Stimulated activated effector memory CD8-positive, alpha-beta T cell treated with anti-CD3 and anti-CD28 coated beads, Interleukin-12 subunit alpha, Interleukin-12 subunit beta, amount 100 ng/mL, for 72 hours (primary cell): ENCODE data around the gene CRTC1.
A peak's percentile ranks its signal among the peaks of the same experiment; 100 is the strongest.

ENCODE experiments used
- ATAC-seq: fragments of 150-1000 bp; cut with Tn5 transposase; 2 replicates; pipeline ENCODE4 v1.10.0; 2021
- DNase-seq, 2 donors: peaks; one replicate each; pipeline ENCODE4 v3.0.0; 2021 to 2022; ENCODE audit warnings: low spot score in 2 of 2
- H3K27ac Mint-ChIP-seq: one replicate; pipeline ENCODE4 v1.8.0; 2022; ENCODE audit warnings: mild to moderate bottlenecking, mixed read lengths
- H3K36me3 Mint-ChIP-seq: one replicate; pipeline ENCODE4 v1.8.0; 2022; ENCODE audit warnings: mild to moderate bottlenecking, mixed read lengths
- H3K4me1 Mint-ChIP-seq: one replicate; pipeline ENCODE4 v1.8.0; 2022; ENCODE audit warnings: mixed read lengths
- H3K4me3 Mint-ChIP-seq: one replicate; pipeline ENCODE4 v1.8.0; 2022; ENCODE audit warnings: mild to moderate bottlenecking, mixed read lengths
- H3K9me3 Mint-ChIP-seq: one replicate; pipeline ENCODE4 v1.8.0; 2022; ENCODE audit warnings: mixed read lengths

CRTC1 gene

DNA sequence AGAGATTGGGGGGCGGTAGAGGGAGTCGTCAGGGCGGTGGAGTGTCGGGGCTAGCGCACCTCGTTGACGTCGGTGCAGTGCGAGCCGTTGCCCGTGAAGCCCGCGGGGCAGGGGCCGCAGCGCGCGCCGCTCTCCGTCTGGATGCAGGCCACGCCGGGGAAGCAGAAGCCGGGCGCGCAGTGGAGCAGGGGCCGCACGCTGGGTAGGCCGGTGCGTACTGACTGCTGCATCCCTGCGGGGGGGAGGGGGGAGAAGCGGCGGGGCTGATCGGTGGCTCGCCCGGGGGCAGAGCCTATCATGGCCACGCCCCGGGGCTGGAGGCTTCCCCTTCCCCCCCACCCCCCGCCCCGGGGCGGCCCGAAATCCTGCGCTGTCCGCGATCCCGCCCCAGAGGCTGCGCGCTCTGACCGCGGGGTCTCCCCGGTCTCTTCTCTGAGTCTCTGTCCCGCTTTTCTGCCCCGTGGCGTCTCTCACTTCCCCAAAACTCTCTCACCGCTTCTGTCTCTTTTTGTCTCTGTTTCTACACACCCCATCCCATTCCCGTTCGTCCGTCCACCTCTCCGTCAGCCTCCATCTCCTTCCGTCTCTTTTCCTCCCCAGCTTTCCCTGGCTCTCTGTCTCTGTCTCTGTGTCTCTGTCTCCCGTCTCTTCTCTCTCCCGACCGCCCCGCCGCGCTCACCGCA, 106.5 kb downstream of the CRTC1 start:
- DNase-seq (no peak), ATAC-seq (peak; percentile 27)
- Mint-ChIP-seq H3K9me3 (no peaks in the 10 kb centered on the region), H3K4me1 (peaks cover 46% of the 10 kb centered on the region), H3K27ac (peak overlapping the region; percentile 26), H3K36me3 (peaks cover 6% of the 10 kb centered on the region), H3K4me3 (peak overlapping the region; percentile 58)

DNA sequence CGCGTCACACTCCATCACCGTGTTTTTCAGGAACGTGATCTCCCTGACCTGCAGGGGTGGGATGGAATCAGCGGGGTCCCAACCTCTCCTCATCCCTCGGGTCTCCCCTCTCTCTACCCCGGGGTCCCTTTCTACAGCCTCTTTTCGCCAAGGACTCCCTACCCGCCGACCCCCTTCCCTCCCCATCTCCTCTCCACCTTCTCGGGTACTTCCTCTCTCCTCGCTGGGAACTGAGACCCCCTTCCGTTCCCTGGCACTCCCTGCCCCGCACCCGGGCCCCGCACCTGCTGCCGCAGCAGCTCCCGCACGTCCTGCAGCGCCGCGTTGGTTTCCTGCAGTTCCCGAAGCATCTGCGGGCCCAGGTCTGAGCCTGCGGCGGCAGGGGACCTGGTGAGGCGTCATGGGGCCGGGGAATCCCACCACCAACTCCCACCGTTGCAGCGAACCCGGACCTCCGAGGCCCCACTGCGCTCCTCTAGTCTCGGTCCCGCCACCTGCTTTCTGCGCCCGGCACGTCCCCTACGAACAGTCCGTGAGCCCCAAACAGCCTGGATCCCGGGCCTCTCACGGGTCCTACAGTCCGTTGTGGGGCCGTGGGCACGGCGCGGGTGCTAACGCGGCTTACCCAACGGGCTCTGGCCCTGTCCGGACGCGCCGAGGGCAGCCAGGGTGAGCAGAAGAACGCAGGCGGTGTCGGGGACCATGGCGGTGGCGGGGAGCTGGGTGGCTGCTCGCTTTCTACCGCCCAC, 107.3 kb downstream of the CRTC1 start, which contains the start of gene COMP:
Gene COMP (minus strand): TSS at position 740 of the 749 bp plus-strand sequence. CDS start 36 bp downstream, at position 704.
- ATAC-seq (no peak), DNase-seq (no peak)
- Mint-ChIP-seq H3K4me3 (peak within 1 kb of the TSS; percentile 58), H3K36me3 (peaks cover 6% of the 10 kb centered on the region), H3K4me1 (peaks cover 39% of the 10 kb centered on the region), H3K27ac (peak within 1 kb of the TSS; percentile 26), H3K9me3 (no peaks in the 10 kb centered on the region)

- H3K4me1 Mint-ChIP-seq: peaks cover 33% of the 10 kb centered on the region
- H3K4me3 Mint-ChIP-seq: peak overlapping the region; percentile 58
- H3K27ac Mint-ChIP-seq: no peak overlapping the region
- ATAC-seq (no peak), DNase-seq (no peak)
- peaks cover 6% of the 10 kb centered on the region for H3K36me3 Mint-ChIP-seq
- no peaks in the 10 kb centered on the region for H3K9me3 Mint-ChIP-seq
Measured at GRCh38 chr19:18791315-18791678, 107.8 kb downstream of the CRTC1 start.

DNA sequence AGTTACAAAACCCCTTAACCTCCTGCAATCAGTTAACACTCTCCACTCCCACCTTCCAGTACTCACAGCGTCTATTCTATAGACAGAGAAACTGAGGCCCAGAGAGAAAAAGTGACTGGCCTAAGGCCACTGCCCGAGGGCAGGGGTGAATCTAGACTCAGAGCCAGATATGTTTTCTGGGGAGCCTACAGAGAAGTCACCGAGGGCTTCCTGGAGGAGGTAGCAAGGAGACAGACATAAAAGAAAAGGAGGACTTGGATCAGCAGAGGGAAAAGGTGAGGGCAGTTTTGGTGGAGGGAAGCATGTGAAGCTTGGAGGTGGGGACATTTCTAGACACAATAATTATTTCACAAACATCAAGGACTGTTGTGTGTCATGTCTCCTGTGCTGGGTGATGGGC, 109.2 kb downstream of the CRTC1 start:
- Mint-ChIP-seq H3K4me1 (peaks cover 26% of the 10 kb centered on the region), H3K4me3 (no peak overlapping the region), H3K27ac (no peak overlapping the region), H3K9me3 (no peaks in the 10 kb centered on the region), H3K36me3 (peaks cover 6% of the 10 kb centered on the region)
- ATAC-seq: no peak
- no peak for DNase-seq

- peaks cover 6% of the 10 kb centered on the region for H3K36me3 Mint-ChIP-seq
- no peaks in the 10 kb centered on the region for H3K9me3 Mint-ChIP-seq
- ATAC-seq (no peak), DNase-seq (no peak)
- H3K27ac Mint-ChIP-seq: no peak overlapping the region
- no peak overlapping the region for H3K4me3 Mint-ChIP-seq
- peaks cover 25% of the 10 kb centered on the region for H3K4me1 Mint-ChIP-seq
Measured at GRCh38 chr19:18793144-18794028, 109.9 kb downstream of the CRTC1 start.

- Mint-ChIP-seq H3K4me1 (peaks cover 20% of the 10 kb centered on the region), H3K9me3 (no peaks in the 10 kb centered on the region), H3K36me3 (peaks cover 6% of the 10 kb centered on the region), H3K4me3 (no peak overlapping the region), H3K27ac (no peak overlapping the region)
- no peak for DNase-seq
- no peak for ATAC-seq
Measured at GRCh38 chr19:18794029-18794313, 110.5 kb downstream of the CRTC1 start.

GRCh38 chr19:18794692-18795091, 111.2 kb downstream of the CRTC1 start:
- ATAC-seq (no peak), DNase-seq (no peak)
- Mint-ChIP-seq H3K4me1 (peaks cover 13% of the 10 kb centered on the region), H3K36me3 (peaks cover 6% of the 10 kb centered on the region), H3K27ac (no peak overlapping the region), H3K9me3 (no peaks in the 10 kb centered on the region), H3K4me3 (no peak overlapping the region)

GRCh38 chr19:18795540-18795939, 112.1 kb downstream of the CRTC1 start:
- Mint-ChIP-seq H3K4me1 (peaks cover 6% of the 10 kb centered on the region), H3K36me3 (peaks cover under 1% of the 10 kb centered on the region), H3K4me3 (no peak overlapping the region), H3K9me3 (no peaks in the 10 kb centered on the region), H3K27ac (no peak overlapping the region)
- ATAC-seq: peak; percentile 5
- no peak for DNase-seq

DNA sequence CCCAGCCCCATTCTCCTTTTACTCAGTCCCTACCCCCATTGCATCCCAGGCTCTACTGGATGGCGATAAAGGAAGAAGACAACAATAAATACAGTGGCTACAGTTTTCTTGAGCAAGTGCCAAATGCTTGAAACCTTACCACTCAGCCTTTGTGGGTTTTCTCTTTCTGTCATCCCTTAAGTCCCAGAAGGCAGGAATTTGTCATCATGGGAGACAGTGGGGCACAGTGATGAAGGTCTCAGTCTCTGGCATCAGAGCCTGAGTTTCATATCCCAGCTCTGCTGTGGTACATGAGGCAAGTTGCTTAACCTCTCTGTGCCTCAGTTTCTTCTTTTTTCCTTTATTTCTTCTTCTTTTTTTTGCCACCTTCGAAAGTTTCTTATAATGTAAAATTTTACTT, 112.8 kb downstream of the CRTC1 start:
- DNase-seq (no peak), ATAC-seq (peak; percentile 60)
- no peaks in the 10 kb centered on the region for H3K9me3 Mint-ChIP-seq
- no peaks in the 10 kb centered on the region for H3K36me3 Mint-ChIP-seq
- no peak overlapping the region for H3K4me3 Mint-ChIP-seq
- no peak overlapping the region for H3K27ac Mint-ChIP-seq
- no peaks in the 10 kb centered on the region for H3K4me1 Mint-ChIP-seq

- no peak for DNase-seq
- Mint-ChIP-seq H3K4me1 (no peaks in the 10 kb centered on the region), H3K9me3 (no peaks in the 10 kb centered on the region), H3K36me3 (no peaks in the 10 kb centered on the region), H3K4me3 (no peak overlapping the region), H3K27ac (no peak overlapping the region)
- ATAC-seq: no peak
Measured at GRCh38 chr19:18798384-18799352, 115.2 kb downstream of the CRTC1 start.

DNA sequence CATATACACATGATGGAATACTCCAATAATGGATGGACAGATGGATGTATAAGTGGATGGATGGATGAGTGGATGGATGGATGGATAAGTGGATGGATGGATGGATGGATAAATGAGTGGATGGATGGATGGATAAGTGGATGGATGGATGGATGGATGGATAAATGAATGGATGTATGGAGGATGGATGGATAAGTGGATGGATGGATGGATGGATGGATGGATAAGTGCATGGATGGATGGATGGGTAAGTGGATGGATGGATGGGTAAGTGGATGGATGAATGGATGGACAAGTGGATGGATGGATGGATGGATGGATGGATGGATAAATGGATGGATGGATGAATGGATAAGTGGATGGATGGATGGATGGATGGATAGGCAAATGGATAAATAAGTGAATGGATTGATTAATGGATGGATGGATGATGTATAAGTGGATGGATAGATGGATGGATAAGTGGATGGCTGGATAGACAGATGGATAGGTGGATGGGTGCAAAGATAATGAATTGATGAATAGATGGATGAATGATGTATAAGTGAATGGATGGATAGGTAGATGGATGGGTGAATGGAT, 116.0 kb downstream of the CRTC1 start:
- H3K4me1 Mint-ChIP-seq: no peaks in the 10 kb centered on the region
- no peak overlapping the region for H3K27ac Mint-ChIP-seq
- no peaks in the 10 kb centered on the region for H3K9me3 Mint-ChIP-seq
- H3K36me3 Mint-ChIP-seq: no peaks in the 10 kb centered on the region
- no peak overlapping the region for H3K4me3 Mint-ChIP-seq
- DNase-seq (no peak), ATAC-seq (no peak)

- Mint-ChIP-seq H3K4me3 (no peak overlapping the region), H3K4me1 (no peaks in the 10 kb centered on the region), H3K27ac (no peak overlapping the region), H3K9me3 (no peaks in the 10 kb centered on the region), H3K36me3 (no peaks in the 10 kb centered on the region)
- DNase-seq: no peak
- no peak for ATAC-seq
Measured at GRCh38 chr19:18800079-18800478, 116.6 kb downstream of the CRTC1 start.

DNA sequence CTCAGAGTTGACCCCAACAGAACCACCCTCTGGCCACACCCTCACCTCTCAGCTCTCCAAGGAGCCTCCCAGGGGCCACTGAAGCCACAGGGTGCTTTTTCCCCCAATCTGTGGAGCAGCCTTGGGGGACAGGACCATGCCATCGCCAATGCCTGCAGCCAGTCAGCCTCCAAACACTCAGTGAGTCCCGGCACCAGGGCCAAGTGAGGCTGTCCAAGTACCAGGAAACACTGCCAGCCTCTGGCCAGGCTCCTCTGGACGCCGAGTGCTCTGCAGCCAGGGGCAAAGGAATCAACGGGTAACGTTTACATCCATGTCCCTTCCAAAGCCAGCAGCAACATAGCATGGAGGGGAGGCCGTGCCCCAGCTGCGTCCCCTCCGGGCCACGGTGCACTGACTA, 117.2 kb downstream of the CRTC1 start:
- no peak overlapping the region for H3K27ac Mint-ChIP-seq
- H3K36me3 Mint-ChIP-seq: no peaks in the 10 kb centered on the region
- no peaks in the 10 kb centered on the region for H3K4me1 Mint-ChIP-seq
- DNase-seq: no peak
- no peak for ATAC-seq
- no peak overlapping the region for H3K4me3 Mint-ChIP-seq
- H3K9me3 Mint-ChIP-seq: no peaks in the 10 kb centered on the region

- no peak overlapping the region for H3K4me3 Mint-ChIP-seq
- no peak for ATAC-seq
Measured at GRCh38 chr19:18802354-18802753, 118.9 kb downstream of the CRTC1 start.

More at GRCh38 chr19:18802354-18802753, 118.9 kb downstream of the CRTC1 start:
- no peaks in the 10 kb centered on the region for H3K9me3 Mint-ChIP-seq
- no peaks in the 10 kb centered on the region for H3K4me1 Mint-ChIP-seq
- H3K27ac Mint-ChIP-seq: no peak overlapping the region
- no peaks in the 10 kb centered on the region for H3K36me3 Mint-ChIP-seq
- DNase-seq: no peak
